ENCODE measurements around the gene COL17A1.
A peak's percentile ranks its signal among the peaks of the same experiment; 100 is the strongest.

The COL17A1 gene

GRCh38 chr10:103982639-103983038 is 103.0 kb downstream of the COL17A1 start:
- Histone ChIP-seq H3K79me2 (ENCODE audit: low read length) (peaks cover 52% of the 10 kb centered on the region), H3K27ac (ENCODE audit: low read length) (no peak overlapping the region), H3K9me3 (ENCODE audit: insufficient read depth, low read length) (no peaks in the 10 kb centered on the region), H3K4me3 (ENCODE audit: low read length) (no peak overlapping the region), H3K36me3 (replicated peaks; ENCODE audit: low read depth, low read length) (no peaks in the 10 kb centered on the region), H4K20me1 (ENCODE audit: insufficient read depth, low read length) (peaks cover 7% of the 10 kb centered on the region), H2AFZ (ENCODE audit: low read depth, low read length) (no peak overlapping the region), H3K27me3 (ENCODE audit: low read depth, low read length) (no peaks in the 10 kb centered on the region), H3K9ac (ENCODE audit: low read length) (no peak overlapping the region), H3K4me1 (ENCODE audit: low read length) (peaks cover 12% of the 10 kb centered on the region), H3K4me2 (ENCODE audit: low read length) (no peak overlapping the region)
- TF ChIP-seq EZH2phosphoT487 (IDR thresholded peaks at IDR 0.05; ENCODE audit: low read depth) = no peak
- peak; percentile 18 for TF ChIP-seq CTCF (IDR thresholded peaks at IDR 0.05; ENCODE audit: low read depth, low read length)

All from OCI-LY3 (cell line).